ENCODE data around the gene TSPAN5.

- no peak for TF ChIP-seq CTCF (conservative IDR thresholded peaks at IDR 0.05; ENCODE audit: low read depth, low read length)
- TF ChIP-seq EZH2 (IDR thresholded peaks at IDR 0.05; ENCODE audit: low read length, unreplicated experiment), result no peak
- TF ChIP-seq EZH2phosphoT487 (IDR thresholded peaks at IDR 0.05; ENCODE audit: borderline replicate concordance, low read length), result no peak
Observed at GRCh38 chr4:98601708-98602107, 56.7 kb downstream of the TSPAN5 start.
